Renal cortex interstitium (tissue), 11 donors: ENCODE data around the gene SCTR. TPM values are rescaled to one million over a fixed set of nuclear protein-coding genes. Genes with fewer than 3 reads are reported as not detected.
"Not testable (repeated sequence)": the region's sequence is repeated elsewhere in the genome, so short reads cannot be mapped to it uniquely, and the experiment has no call there.

Source experiments
- DNase-seq, 11 donors: peaks; one replicate each; pipeline ENCODE4 v3.0.0-alpha.2; 2013; ENCODE audit warnings: low read depth in 9 of 11, low spot score in 4 of 11; ENCODE audit errors: extremely low read depth in 1 of 11
- polyA plus RNA-seq, 3 donors: library from polyadenylated mRNA; unstranded; fragments of 120-200 nt; gene quantifications; one replicate each; pipeline ENCODE4 v1.2.1, GENCODE V29; 2013; ENCODE audit not compliant: insufficient read length in 3 of 3

The SCTR gene
- polyA plus RNA-seq, 3 donors, result 9.4 to 27.4 (median 9.6) TPM

GRCh38 chr2:119425119-119425405 lies 99.2 kb downstream of the SCTR start:
- no peak for DNase-seq

- DNase-seq, result no peak
Observed at GRCh38 chr2:119424284-119425118, 99.8 kb downstream of the SCTR start.

- DNase-seq, result no peak
Observed at GRCh38 chr2:119423811-119424210, 100.5 kb downstream of the SCTR start.

- DNase-seq, result no peak
Observed at GRCh38 chr2:119423108-119423444, 101.2 kb downstream of the SCTR start.

DNA sequence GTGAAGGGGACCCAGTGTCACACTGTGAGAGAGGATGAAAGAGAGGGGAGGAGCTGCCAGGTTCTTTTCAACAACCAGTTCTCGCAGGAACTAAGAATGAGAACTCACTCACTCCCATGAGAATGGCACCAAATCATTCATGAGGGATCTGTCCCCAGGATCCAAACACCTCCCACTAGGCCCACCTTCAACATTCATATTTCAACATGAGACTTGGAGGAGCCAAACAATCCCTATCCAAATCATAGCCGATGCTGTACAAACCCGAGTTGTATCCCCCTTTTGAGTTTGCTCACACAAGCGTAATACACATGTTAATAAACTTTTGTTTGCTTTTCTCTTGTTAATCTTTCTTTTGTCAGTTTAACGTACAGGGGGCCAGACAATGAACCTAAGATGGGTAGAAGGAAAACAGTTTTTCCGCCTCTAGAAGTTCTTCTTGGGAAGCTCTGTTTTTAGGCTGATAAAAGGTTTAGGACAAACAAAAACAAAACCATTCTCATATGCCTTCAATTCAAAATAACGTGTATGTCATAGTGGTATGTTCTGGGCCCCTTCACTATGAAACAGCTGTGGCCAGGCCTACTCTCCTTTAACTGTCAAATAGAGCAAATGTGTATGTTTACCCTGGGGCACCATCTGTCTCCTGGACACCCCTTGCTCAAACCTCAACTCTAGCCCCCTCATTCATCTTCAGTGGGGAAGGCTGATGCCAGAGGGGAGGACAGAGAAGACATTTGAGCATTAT lies 101.7 kb downstream of the SCTR start:
- no peak for DNase-seq

DNA sequence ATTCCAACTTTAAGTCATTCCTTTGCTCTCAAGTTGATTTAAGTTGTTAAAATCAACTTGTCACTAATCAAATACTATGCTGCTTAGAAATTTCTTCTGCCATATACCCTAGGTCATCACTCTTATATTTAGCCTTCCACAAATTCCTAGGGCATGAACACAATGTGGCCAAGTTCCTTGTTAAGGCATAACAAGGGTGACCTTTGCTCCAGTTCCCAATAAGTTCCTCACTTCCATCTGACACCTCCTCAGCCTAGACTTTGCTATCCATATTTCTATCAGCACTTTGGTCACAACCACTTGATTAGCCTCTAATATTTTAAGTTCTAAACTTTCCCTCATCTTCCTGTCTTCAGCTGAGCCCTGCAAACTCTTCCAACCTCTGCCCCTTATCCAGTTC lies 102.5 kb downstream of the SCTR start:
- DNase-seq, result no peak

- no peak for DNase-seq
Observed at GRCh38 chr2:119421304-119421703, 103.0 kb downstream of the SCTR start.

GRCh38 chr2:119419803-119420508 lies 104.3 kb downstream of the SCTR start:
- no peak for DNase-seq

- no peak for DNase-seq
Observed at GRCh38 chr2:119419065-119419464, 105.2 kb downstream of the SCTR start.

GRCh38 chr2:119417908-119418307 lies 106.4 kb downstream of the SCTR start:
- no peak for DNase-seq

- no peak for DNase-seq
Observed at GRCh38 chr2:119416299-119416923, 107.9 kb downstream of the SCTR start.

DNA sequence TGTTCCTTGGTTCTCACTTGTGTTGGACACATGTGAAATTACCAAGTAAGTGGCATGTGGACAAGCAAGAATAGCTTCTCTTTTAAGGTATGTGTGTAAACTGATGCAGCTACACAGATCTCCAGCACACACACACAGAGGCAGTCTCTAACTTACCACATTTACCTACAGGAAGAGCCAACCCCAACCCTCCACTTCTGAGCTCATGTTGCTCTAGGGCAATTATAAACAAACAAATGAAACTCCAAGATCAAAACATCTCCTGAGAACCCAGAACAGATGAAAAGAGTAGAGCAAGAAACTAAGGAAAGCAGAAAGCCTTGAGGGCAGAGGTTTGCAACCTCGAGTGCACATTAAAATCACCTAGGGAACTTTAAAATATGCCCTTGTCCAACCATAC lies 108.7 kb downstream of the SCTR start:
- no peak for DNase-seq

DNA sequence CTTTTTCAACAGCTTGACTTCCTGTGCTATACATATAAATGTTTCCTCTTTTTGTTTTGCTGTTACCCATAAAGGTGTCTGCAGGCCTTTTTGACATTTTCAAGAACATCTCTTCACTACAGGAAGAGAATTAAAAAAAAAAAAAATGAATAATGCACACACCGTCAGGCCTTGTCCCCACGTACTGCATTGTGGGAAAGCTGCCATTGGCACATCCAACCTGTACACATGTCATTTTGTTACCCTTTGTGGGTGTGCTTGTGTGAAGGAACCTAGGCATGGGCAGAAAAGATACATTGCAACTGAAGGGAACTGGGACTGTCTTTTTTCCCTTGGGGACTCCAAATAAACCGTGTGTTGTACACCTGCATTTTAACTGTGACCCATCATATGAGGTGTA lies 109.4 kb downstream of the SCTR start:
- DNase-seq, result no peak

- DNase-seq, result no peak
Observed at GRCh38 chr2:119409506-119409905, 114.8 kb downstream of the SCTR start.

DNA sequence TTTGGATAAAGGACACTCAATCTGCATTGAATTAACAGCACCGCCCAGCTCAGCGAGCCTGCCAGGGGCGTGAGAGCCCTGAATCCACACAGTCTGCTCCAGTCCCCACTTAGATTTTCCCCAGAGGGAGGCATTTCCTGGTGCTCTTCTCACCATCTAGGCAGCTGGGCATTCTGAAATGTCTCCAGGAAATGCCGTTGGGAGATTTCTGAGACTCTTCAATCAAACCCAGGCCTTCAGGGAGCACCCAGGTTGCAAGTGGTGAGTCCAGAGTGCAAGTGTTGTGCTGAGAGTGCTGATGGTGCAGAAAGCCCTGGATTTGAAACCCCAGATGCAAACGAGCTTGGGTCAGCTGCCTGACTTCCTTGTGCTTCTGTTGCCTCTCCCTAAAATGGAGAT lies 116.1 kb downstream of the SCTR start:
- no peak for DNase-seq

DNA sequence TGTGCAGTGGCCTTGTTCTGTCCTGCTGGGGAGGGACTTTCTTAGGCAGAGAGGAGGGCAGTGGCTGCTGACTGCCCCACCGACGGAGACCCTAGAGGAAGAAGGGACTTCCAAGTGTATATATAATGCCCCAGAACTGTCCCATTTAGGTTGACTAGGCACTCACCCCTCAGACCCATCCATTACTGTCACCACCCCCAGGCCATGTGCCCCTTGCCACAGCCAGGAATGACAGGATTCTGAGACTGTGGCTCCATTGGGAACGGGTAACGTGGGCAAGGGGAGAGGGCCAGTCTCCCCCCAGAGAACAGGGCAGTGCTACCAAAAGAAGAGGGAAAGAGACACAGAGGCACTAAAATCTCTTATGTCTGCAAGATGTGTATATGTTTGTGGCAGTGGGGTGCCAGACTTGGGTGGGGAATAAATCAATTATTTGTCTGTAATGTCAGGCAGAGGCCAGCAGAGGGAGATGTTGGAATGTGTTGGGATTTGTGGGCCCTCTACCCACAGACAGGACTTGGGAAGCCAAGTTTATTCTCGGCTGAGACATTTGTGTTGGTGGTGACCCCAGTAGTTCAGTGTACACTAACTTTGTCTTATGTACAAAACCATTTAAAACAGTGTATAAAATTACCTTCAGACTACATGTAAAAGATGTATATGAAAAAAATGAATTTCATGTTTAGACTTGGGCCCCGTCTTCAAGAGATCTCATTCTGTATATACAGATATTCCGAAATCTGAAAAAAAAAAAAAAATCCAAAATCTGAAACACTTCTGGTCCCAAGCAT lies 116.7 kb downstream of the SCTR start:
- DNase-seq, result peak in 2 of 11 donors; percentile 36 to 61

- no peak for DNase-seq
Observed at GRCh38 chr2:119405151-119405550, 119.1 kb downstream of the SCTR start.

DNA sequence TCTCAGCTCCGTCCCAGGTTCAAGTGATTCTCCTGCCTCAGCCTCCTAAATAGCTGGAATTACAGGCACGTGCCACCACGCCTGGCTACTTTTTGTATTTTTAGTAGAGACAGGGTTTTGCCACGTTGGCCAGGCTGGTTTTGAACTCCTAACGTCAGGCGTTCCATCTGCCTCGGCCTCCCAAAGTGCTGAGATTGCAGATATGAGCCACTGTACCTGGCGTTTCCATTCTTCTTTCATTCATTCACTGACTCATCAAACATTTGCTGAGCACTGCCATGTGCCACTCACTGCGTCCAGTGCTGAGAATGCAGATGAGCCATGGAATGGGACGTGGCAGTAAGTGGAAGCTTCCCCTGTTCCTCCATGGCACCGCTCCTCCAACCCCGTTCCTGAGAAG lies 120.7 kb downstream of the SCTR start:
- DNase-seq, result not testable (repeated sequence)
